Measurements from ENCODE around the gene SEC61A2.

SEC61A2 gene

GRCh38 chr10:12202226-12202625, 72.7 kb downstream of the SEC61A2 start:
- TF ChIP-seq CTCF (IDR thresholded peaks at IDR 0.05; ENCODE audit: low read depth, low read length, poor library complexity, severe bottlenecking) (no peak), EZH2phosphoT487 (IDR thresholded peaks at IDR 0.05; ENCODE audit: borderline replicate concordance, low read length) (no peak)
- H3K36me3 ChIP-seq (ENCODE audit: control insufficient read depth, low read length), result peaks cover 82% of the 10 kb centered on the region
- no peak overlapping the region for H3K4me3 ChIP-seq (ENCODE audit: low read length)
- no peaks in the 10 kb centered on the region for H3K9me3 ChIP-seq (ENCODE audit: control insufficient read depth, insufficient read depth, low read length)
- no peak overlapping the region for H3K27ac ChIP-seq (ENCODE audit: low read depth, low read length)
- peaks cover 16% of the 10 kb centered on the region for H3K4me1 ChIP-seq (ENCODE audit: control insufficient read depth, low read length)
- no peaks in the 10 kb centered on the region for H3K9me2 ChIP-seq (replicated peaks; ENCODE audit: control insufficient read depth, low read length)
- no peaks in the 10 kb centered on the region for H3F3A ChIP-seq (ENCODE audit: control insufficient read depth, insufficient read depth)
- H4K20me1 ChIP-seq (ENCODE audit: control insufficient read depth, insufficient read depth, low read depth, low read length), result no peaks in the 10 kb centered on the region; the same call in 1 of the 2 replicates
- H3K79me2 ChIP-seq (ENCODE audit: control insufficient read depth, low read length), result peaks cover 98% of the 10 kb centered on the region
- H3K27me3 ChIP-seq (ENCODE audit: control insufficient read depth, low read length), result no peaks in the 10 kb centered on the region
- H3K4me2 ChIP-seq (ENCODE audit: low read length), result no peak overlapping the region

GRCh38 chr10:12205082-12205481, 75.6 kb downstream of the SEC61A2 start:
- no peak overlapping the region for H3K4me2 ChIP-seq (ENCODE audit: low read length)

GRCh38 chr10:12207114-12207513, 77.6 kb downstream of the SEC61A2 start:
- Histone ChIP-seq H3K4me1 (ENCODE audit: control insufficient read depth, low read length) (no peaks in the 10 kb centered on the region; the same call in 1 of the 2 replicates), H3K4me3 (ENCODE audit: low read length) (no peak overlapping the region), H3K36me3 (ENCODE audit: control insufficient read depth, low read length) (peaks cover 90% of the 10 kb centered on the region), H3F3A (ENCODE audit: control insufficient read depth, insufficient read depth) (peaks cover 9% of the 10 kb centered on the region), H3K9me2 (replicated peaks; ENCODE audit: control insufficient read depth, low read length) (no peaks in the 10 kb centered on the region), H3K27me3 (ENCODE audit: control insufficient read depth, low read length) (no peaks in the 10 kb centered on the region), H3K79me2 (ENCODE audit: control insufficient read depth, low read length) (peaks cover 76% of the 10 kb centered on the region), H4K20me1 (ENCODE audit: control insufficient read depth, insufficient read depth, low read depth, low read length) (no peaks in the 10 kb centered on the region; the same call in 1 of the 2 replicates), H3K4me2 (ENCODE audit: low read length) (no peak overlapping the region), H3K9me3 (ENCODE audit: control insufficient read depth, insufficient read depth, low read length) (no peaks in the 10 kb centered on the region), H3K27ac (ENCODE audit: low read depth, low read length) (no peak overlapping the region)
- no peak for TF ChIP-seq CTCF (IDR thresholded peaks at IDR 0.05; ENCODE audit: low read depth, low read length, poor library complexity, severe bottlenecking)
- no peak for TF ChIP-seq EZH2phosphoT487 (IDR thresholded peaks at IDR 0.05; ENCODE audit: borderline replicate concordance, low read length)

More at GRCh38 chr10:12205082-12205481, 75.6 kb downstream of the SEC61A2 start:
- Histone ChIP-seq H3K4me1 (ENCODE audit: control insufficient read depth, low read length) (no peaks in the 10 kb centered on the region; the same call in 1 of the 2 replicates), H3K27me3 (ENCODE audit: control insufficient read depth, low read length) (no peaks in the 10 kb centered on the region), H3F3A (ENCODE audit: control insufficient read depth, insufficient read depth) (peaks cover 3% of the 10 kb centered on the region; the same call in 1 of the 2 replicates), H3K36me3 (ENCODE audit: control insufficient read depth, low read length) (peaks cover 90% of the 10 kb centered on the region), H3K79me2 (ENCODE audit: control insufficient read depth, low read length) (peaks cover 97% of the 10 kb centered on the region), H3K9me3 (ENCODE audit: control insufficient read depth, insufficient read depth, low read length) (no peaks in the 10 kb centered on the region), H3K4me3 (ENCODE audit: low read length) (no peak overlapping the region), H3K9me2 (replicated peaks; ENCODE audit: control insufficient read depth, low read length) (no peaks in the 10 kb centered on the region), H4K20me1 (ENCODE audit: control insufficient read depth, insufficient read depth, low read depth, low read length) (no peaks in the 10 kb centered on the region; the same call in 1 of the 2 replicates), H3K27ac (ENCODE audit: low read depth, low read length) (no peak overlapping the region)
- TF ChIP-seq CTCF (IDR thresholded peaks at IDR 0.05; ENCODE audit: low read depth, low read length, poor library complexity, severe bottlenecking) (no peak), EZH2phosphoT487 (IDR thresholded peaks at IDR 0.05; ENCODE audit: borderline replicate concordance, low read length) (no peak)

Measured in DOHH2 (cell line).